ENCODE results near the gene TPD52L2.

TPD52L2 gene

DNA sequence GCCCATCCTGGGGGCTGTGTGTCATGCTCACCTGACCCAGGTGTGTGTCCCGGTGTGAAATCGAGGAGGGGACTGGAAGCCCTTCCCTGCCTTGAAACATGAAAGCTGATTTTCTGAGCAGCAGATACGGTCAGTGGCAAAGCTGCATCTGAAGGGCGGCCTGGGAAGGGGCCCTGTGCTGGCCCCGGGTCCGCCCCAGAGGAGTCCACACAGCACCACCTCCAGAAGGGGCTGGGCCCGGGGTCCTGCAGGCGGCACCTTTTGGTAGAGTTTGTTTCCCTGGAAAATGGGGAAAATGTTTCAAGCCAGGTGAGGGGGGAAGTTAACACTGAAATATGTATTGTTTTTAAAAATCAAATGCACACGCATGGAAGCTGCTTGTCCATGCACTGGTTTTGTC, 70.4 kb downstream of the TPD52L2 start:
- no peak for DNase-seq

DNA sequence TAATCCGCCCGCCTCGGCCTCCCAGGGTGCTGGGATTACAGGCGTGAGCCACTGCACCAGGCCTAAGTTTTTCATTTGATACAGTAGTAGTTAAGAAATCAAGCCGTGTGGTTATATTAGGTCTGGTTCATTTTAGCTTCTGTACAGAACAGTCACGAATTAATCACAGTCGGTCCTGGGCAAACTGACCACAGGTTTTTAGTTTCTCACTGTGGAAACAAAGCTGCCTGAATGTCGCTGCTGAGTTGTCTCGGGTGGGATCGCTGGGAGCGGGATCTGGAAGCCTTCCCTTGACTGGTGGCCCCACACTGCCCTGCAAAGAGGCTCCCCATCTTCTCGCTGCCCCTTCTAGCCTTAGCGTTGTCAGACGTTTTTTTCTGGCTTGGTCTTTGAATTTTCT, 72.5 kb downstream of the TPD52L2 start:
- DNase-seq = no peak

DNA sequence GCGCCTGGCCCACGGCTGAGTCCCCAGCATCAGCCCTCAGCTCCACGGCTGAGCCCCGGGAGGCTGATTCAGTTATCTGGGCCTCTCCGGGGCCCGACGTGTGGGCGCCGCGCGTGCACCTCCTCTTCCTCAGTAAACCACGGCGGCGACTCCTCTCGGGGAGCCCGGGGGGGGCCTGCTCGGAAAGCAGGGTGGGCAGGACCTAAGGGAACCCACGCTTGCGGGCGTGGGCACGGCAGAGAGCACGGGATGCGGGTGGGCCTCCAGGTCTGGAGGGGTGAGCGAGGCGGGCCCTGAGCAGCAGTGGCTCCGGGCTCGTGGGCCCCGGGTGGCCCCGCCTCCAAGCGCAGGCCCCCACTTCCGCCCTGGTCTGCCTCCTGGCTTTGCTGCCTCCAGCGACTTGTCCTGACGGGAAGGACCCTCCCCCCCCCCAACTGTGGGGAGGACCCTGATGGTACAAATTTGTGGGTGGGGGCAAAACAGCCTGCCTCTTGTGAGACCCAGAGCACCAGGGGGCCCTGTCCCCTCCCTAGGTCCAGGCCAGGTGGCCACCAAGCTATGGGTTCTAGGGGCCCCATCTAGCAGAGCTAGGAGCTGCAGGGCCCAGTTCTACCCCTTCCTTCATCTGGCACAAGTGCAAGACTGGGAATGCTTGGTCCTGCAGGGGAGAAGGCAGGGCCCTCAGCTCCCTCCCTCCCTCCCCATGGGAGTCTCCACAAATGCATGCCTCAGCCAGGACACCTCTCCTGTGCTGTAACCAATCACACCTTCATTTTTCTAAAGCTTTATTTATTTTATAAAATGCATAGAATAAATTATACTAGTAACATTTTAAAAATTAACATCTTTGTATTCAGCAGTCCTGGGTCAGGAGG, 74.2 kb downstream of the TPD52L2 start:
- no peak for DNase-seq

DNA sequence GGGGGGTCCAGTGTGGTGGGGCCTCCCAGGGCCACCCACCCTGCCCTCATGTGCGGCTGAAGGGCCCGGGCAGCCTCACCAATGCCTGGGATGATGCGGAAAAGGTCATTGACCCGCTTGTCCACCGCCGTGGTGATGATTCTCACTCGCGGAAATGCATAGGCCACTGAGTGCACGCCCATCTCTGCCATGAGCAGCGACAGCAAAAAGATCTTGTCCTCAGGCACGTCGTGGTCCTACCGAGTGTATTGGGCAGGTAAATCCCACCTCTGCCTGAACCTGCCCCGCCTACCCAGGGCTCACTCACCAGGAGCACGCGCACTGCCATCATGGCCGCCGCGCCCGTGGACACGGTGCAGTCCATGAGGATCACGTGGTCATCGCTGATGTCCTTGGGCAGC, 75.0 kb downstream of the TPD52L2 start:
- DNase-seq = no peak

DNA sequence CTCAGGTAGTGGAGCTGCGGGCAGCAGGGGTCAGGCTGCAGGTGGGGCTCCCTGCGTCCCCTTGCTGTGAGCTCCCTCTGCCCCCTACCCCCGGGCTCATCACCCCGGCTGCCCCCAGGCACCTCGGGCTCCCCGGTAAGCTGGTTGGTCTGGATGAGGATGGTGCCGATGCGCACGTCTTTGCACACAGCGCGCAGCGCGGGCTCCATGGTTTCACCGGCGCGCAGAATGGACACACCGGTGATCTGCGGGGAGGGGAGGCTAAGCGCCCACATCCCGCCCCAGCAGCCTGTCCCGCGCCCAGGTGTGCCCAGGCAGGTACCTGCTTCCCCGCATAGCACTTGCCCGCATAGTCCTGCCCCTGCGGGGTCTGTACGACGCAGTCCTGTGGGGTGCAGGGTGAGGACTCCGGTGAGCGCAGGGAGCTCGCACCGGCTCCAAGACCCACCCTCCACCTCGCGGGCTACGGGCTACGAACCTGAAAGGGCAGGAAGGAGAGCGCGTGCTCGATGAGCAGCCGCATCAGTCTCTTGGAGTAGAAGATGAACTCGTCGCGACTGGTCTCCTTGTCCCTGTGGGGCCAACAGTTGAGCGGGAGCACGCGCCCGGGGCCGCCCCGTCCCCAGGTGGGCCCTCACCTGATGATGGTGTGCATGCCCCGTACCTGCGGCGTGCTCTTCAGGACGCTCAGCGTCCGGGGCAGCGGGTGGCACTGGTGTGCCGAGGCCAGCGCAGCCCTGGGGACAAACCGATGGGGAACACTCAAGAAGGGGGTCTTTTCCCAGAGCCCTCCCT, 75.6 kb downstream of the TPD52L2 start:
- DNase-seq = no peak

Data from SHP77 (cell line).